Epithelial cell of proximal tubule (primary cell): ENCODE measurements around the gene CDC5L. TPM values are rescaled to one million over a fixed set of nuclear protein-coding genes. Genes with fewer than 3 reads are reported as not detected.

Experiments
- DNase-seq: peaks from one replicate; pipeline ENCODE4 v3.0.0-alpha.2; 2011; ENCODE audit warnings: low read depth
- H3K4me3 ChIP-seq: 2 replicates; pipeline ENCODE4 v1.5.1; 2011; ENCODE audit warnings: low read depth, mild to moderate bottlenecking, low read length
- CTCF ChIP-seq: conservative IDR thresholded peaks from 2 replicates; pipeline ENCODE4 v1.5.1; 2012; ENCODE audit warnings: low read depth, mild to moderate bottlenecking, low read length
- total RNA-seq: library from RNA; depleted of rRNA; stranded (reverse); fragments of >200 nt; gene quantifications from 2 replicates; pipeline ENCODE4 v1.2.3, GENCODE V29; 2015

CDC5L gene
- total RNA-seq, 1 donor from 2014 or later: 25.9 TPM

DNA sequence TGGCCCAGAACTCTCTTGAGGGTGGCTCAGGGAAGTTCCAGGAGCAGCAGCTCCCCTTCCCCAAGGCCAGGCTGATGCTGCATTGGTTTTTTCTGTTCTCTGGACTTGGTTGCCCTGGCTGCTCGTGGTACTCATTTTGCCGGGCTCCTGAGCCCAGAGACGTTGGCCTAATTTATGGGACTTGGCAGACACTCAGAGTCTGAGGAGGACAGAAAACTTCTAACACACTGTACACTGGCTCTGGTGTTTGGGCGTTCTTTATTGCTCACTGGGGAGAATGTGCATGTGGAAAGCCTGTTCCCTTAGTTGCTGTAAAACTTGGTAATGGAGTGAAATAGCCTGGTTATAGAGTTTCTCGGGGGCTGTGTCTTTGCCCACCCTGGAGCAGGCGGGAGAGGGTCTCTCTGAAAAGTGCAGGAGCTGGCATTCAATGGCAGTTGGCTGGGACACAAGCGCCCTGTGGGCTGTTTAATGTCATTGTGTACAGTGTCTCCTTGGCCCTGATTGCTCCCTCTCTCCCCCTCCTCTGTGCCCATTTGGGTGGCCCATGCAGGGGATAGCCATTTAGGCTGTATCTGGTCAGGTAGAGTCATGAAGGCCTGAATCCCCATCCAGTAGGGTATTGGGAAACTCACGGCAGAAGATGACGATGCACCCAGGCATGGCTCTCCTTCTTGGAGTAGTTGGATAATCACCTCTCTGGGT is 109.3 kb downstream of the CDC5L start:
- TF ChIP-seq CTCF: no peak
- H3K4me3 ChIP-seq: no peak overlapping the region
- no peak for DNase-seq

- DNase-seq: no peak
- TF ChIP-seq CTCF: no peak
- H3K4me3 ChIP-seq: no peak overlapping the region
Observed at GRCh38 chr6:44497807-44498206, 110.3 kb downstream of the CDC5L start.

GRCh38 chr6:44498436-44498835 is 110.9 kb downstream of the CDC5L start:
- H3K4me3 ChIP-seq: no peak overlapping the region
- TF ChIP-seq CTCF: no peak
- DNase-seq: no peak

DNA sequence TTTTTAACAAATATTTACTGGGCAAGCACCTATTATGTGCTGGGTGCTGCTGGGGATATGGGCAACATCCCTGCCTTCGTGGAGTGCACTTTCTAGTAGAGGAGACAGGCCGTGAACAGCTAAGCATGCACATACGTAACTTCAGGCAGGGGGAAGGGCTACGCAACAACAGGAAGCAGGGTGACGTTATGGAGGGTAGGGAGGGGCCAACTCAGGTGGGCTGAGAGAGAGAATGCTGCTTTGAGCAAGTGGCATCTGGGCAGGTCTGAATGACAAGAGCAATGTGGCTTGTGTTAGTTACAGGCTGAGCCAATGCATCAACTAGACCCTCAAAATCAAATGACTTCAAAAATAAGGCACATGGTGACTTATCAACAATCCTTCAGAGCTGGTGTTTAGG is 112.1 kb downstream of the CDC5L start:
- no peak for TF ChIP-seq CTCF
- DNase-seq: no peak
- no peak overlapping the region for H3K4me3 ChIP-seq

Other genes starting within 250 kb of the CDC5L start
- not detected in 2 replicates for gene CAPN11, start 228.9 kb upstream of the CDC5L start, total RNA-seq
- gene MYMX, start 170.8 kb upstream of the CDC5L start, total RNA-seq: not detected in 2 replicates
- gene SLC29A1, start 164.1 kb upstream of the CDC5L start, total RNA-seq: 47.6 and 78.6 TPM in 2 replicates
- gene HSP90AB1, start 140.6 kb upstream of the CDC5L start, total RNA-seq: 1,541 and 1,680 TPM in 2 replicates
- gene SLC35B2, start 130.2 kb upstream of the CDC5L start, total RNA-seq: 70.9 and 76.8 TPM in 2 replicates
- 61.6 and 131 TPM in 2 replicates for gene NFKBIE, start 122.2 kb upstream of the CDC5L start, total RNA-seq
- 0.07 TPM in 1 of 2 replicates, not detected in the other for gene TMEM151B, start 117.3 kb upstream of the CDC5L start, total RNA-seq
- 10.4 and 17.6 TPM in 2 replicates for gene AARS2, start 74.4 kb upstream of the CDC5L start, total RNA-seq
- gene SPATS1, start 45.1 kb upstream of the CDC5L start, total RNA-seq: not detected in 2 replicates